ENCODE results near the gene SLC44A1. TPM values are rescaled to one million over a fixed set of nuclear protein-coding genes. Genes with fewer than 3 reads are reported as not detected.

Gene SLC44A1
- total and polyA plus RNA-seq, 12 donors = 6.8 to 73.1 (median 36.3) TPM

GRCh38 chr9:105308461-105309341 is 64.2 kb downstream of the SLC44A1 start:
- no peak for TF ChIP-seq POLR2A (IDR thresholded peaks at IDR 0.05)
- TF ChIP-seq, protein P1, sequence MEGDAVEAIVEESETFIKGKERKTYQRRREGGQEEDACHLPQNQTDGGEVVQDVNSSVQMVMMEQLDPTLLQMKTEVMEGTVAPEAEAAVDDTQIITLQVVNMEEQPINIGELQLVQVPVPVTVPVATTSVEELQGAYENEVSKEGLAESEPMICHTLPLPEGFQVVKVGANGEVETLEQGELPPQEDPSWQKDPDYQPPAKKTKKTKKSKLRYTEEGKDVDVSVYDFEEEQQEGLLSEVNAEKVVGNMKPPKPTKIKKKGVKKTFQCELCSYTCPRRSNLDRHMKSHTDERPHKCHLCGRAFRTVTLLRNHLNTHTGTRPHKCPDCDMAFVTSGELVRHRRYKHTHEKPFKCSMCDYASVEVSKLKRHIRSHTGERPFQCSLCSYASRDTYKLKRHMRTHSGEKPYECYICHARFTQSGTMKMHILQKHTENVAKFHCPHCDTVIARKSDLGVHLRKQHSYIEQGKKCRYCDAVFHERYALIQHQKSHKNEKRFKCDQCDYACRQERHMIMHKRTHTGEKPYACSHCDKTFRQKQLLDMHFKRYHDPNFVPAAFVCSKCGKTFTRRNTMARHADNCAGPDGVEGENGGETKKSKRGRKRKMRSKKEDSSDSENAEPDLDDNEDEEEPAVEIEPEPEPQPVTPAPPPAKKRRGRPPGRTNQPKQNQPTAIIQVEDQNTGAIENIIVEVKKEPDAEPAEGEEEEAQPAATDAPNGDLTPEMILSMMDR (IDR thresholded peaks at IDR 0.05) = no peak
- 74 to 86% (median 79%) methylated on average over 8 of the region's 8 CpGs for WGBS, 4 donors
- H3K27me3 ChIP-seq = no peaks in the 10 kb centered on the region
- no peaks in the 10 kb centered on the region for H3K9me3 ChIP-seq (replicated peaks in 1 of 3)
- H3K4me1 ChIP-seq (replicated peaks in 1 of 2) = peaks cover 0 to 6% of the 10 kb centered on the region in 2 donors
- intact Hi-C loops (cut with DNase I) = no loop called here
- no peaks in the 10 kb centered on the region for H3K36me3 ChIP-seq (replicated peaks in 1 of 2)
- no peak overlapping the region for H3K27ac ChIP-seq
- no peak overlapping the region for H3K4me3 ChIP-seq
- no peak for DNase-seq

- Histone ChIP-seq H3K27ac (no peak overlapping the region), H3K9me3 (replicated peaks in 1 of 3) (no peaks in the 10 kb centered on the region), H3K36me3 (replicated peaks in 1 of 2) (no peaks in the 10 kb centered on the region), H3K27me3 (no peaks in the 10 kb centered on the region), H3K4me3 (no peak overlapping the region), H3K4me1 (replicated peaks in 1 of 2) (peaks cover 0 to 6% of the 10 kb centered on the region in 2 donors)
- DNase-seq = no peak
- WGBS, 4 donors = 89 to 93% (median 89%) methylated on average over 3 of the region's 3 CpGs
- no peak for TF ChIP-seq POLR2A (IDR thresholded peaks at IDR 0.05)
- TF ChIP-seq, protein P1 (IDR thresholded peaks at IDR 0.05) = no peak
- intact Hi-C loops (cut with DNase I) = no loop called here
Measured at GRCh38 chr9:105309531-105309931, 65.1 kb downstream of the SLC44A1 start.

- H3K36me3 ChIP-seq (replicated peaks in 1 of 2) = no peaks in the 10 kb centered on the region
- H3K4me3 ChIP-seq = no peak overlapping the region
- WGBS, 4 donors = 91 to 99% (median 93%) methylated on average over 2 of the region's 2 CpGs
- peaks cover 0 to 6% of the 10 kb centered on the region in 2 donors for H3K4me1 ChIP-seq (replicated peaks in 1 of 2)
- no peak for DNase-seq
- no peaks in the 10 kb centered on the region for H3K27me3 ChIP-seq
- no peak overlapping the region for H3K27ac ChIP-seq
- H3K9me3 ChIP-seq (replicated peaks in 1 of 3) = no peaks in the 10 kb centered on the region
- intact Hi-C loops (cut with DNase I) = no loop called here
- TF ChIP-seq, protein P1 (IDR thresholded peaks at IDR 0.05) = no peak
- TF ChIP-seq POLR2A (IDR thresholded peaks at IDR 0.05) = no peak
Measured at GRCh38 chr9:105311306-105311705, 66.9 kb downstream of the SLC44A1 start.

DNA sequence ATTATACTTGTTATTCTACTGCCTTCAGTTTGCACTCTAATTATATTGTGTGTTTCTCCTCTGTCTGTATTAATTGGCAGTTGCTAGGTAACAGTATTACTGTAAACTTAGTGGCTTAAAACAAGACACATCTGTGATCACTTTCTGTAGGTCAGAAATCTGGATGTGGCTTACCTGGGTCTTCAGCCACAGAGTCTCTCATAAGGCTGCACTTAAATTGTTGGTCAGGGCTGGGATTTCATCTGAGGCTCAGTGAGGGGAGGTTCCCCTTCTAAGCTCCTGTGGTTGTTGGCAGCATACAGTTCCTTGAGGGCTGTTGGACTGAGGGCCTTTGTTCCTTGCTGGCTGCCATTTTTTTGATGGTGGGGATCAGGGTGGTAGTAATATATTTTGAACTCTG is 68.8 kb downstream of the SLC44A1 start:
- TF ChIP-seq, protein P1 (IDR thresholded peaks at IDR 0.05) = no peak
- no peak for TF ChIP-seq POLR2A (IDR thresholded peaks at IDR 0.05)
- intact Hi-C loops (cut with DNase I) = no loop called here
- no peaks in the 10 kb centered on the region for H3K27me3 ChIP-seq
- peaks cover 0 to 4% of the 10 kb centered on the region in 2 donors for H3K4me1 ChIP-seq (replicated peaks in 1 of 2)
- no peaks in the 10 kb centered on the region for H3K36me3 ChIP-seq (replicated peaks in 1 of 2)
- DNase-seq = no peak
- no peak overlapping the region for H3K27ac ChIP-seq
- no peaks in the 10 kb centered on the region for H3K9me3 ChIP-seq (replicated peaks in 1 of 3)
- H3K4me3 ChIP-seq = no peak overlapping the region

Measured in adrenal gland (tissue), 12 donors.